Lung (tissue), 16 donors: ENCODE results near the gene CHD1L. TPM values are rescaled to one million over a fixed set of nuclear protein-coding genes. Genes with fewer than 3 reads are reported as not detected.
"Not testable (repeated sequence)": the region's sequence is repeated elsewhere in the genome, so short reads cannot be mapped to it uniquely, and the experiment has no call there.

Source experiments
- ATAC-seq: fragments of 200-7000 bp; cut with Tn5 transposase; one replicate; pipeline ENCODE4 v1.9.1; 2020; ENCODE audit warnings: moderate number of reproducible peaks; ENCODE audit not compliant: insufficient read depth, low FRiP score
- DNase-seq, 3 donors: peaks; one replicate each; pipeline ENCODE4 v3.0.0-alpha.2; 2013 to 2017
- H3K27ac ChIP-seq, 2 donors: one replicate each; pipeline ENCODE4 v1.5.1; 2013; ENCODE audit warnings: mild to moderate bottlenecking in 2 of 2, moderate library complexity in 2 of 2, control low read depth in 1 of 2, inconsistent platforms in 1 of 2, low read depth in 1 of 2, low read length in 1 of 2
- H3K27me3 ChIP-seq, 3 donors: one replicate each; pipeline ENCODE4 v1.5.1; 2013; ENCODE audit warnings: low read length in 2 of 3; ENCODE audit not compliant: control insufficient read depth in 3 of 3, insufficient read depth in 3 of 3
- H3K36me3 ChIP-seq, 4 donors: one replicate each; pipeline ENCODE4 v1.5.1; 2013; ENCODE audit warnings: low read length in 4 of 4, mild to moderate bottlenecking in 1 of 4, moderate library complexity in 1 of 4; ENCODE audit not compliant: control insufficient read depth in 4 of 4, insufficient read depth in 4 of 4
- H3K4me1 ChIP-seq, 5 donors: one replicate each; pipeline ENCODE4 v1.5.1; 2013; ENCODE audit warnings: low read length in 5 of 5, mild to moderate bottlenecking in 2 of 5, moderate library complexity in 1 of 5; ENCODE audit not compliant: control insufficient read depth in 5 of 5, insufficient read depth in 5 of 5
- H3K4me3 ChIP-seq: one replicate; pipeline ENCODE4 v1.5.1; 2013; ENCODE audit warnings: mild to moderate bottlenecking, control low read depth, moderate library complexity
- H3K9ac ChIP-seq, 2 donors: one replicate each; pipeline ENCODE4 v1.5.1; 2013; ENCODE audit warnings: low read length in 2 of 2, control low read depth in 1 of 2; ENCODE audit not compliant: insufficient read depth in 1 of 2
- H3K9me3 ChIP-seq, 4 donors: one replicate each; pipeline ENCODE4 v1.5.1; 2013; ENCODE audit warnings: low read length in 3 of 4, mild to moderate bottlenecking in 1 of 4, moderate library complexity in 1 of 4; ENCODE audit not compliant: control insufficient read depth in 4 of 4, insufficient read depth in 3 of 4
- CTCF ChIP-seq: IDR thresholded peaks from 2 replicates; pipeline ENCODE4 v1.5.1; 2012; ENCODE audit warnings: mild to moderate bottlenecking; ENCODE audit errors: control extremely low read depth, extremely low read depth
- WGBS, 2 donors: extraction: QIAGEN DNeasy Blood & Tissue Kit; methylation state at CpG; one replicate each; pipeline ENCODE4 v1.1.7; 2013; 5-methylcytosine and 5-hydroxymethylcytosine counted together
- long read RNA-seq, 5 donors: transcript quantifications; one replicate each; lab custom pipeline, GENCODE V29; 2026
- polyA plus RNA-seq, 2 donors: library from polyadenylated mRNA; stranded (reverse); fragments of 200-250 nt; gene quantifications; one replicate each; pipeline ENCODE4 v1.2.1, GENCODE V29; 2013
- total RNA-seq, 2 donors: library from RNA; depleted of rRNA in 1 of 2; stranded (reverse); fragments of >200 nt in 1 of 2; gene quantifications; one replicate each; pipeline ENCODE4 v1.2.1, GENCODE V29; 2014 to 2021
- donor health status: control.
- donor health status: control.
- donor health status: Bipolar disorder and iron deficiency.
- donor health status: healthy.
- donor health status: DM: yes; HTN: yes; CAD: no.

CHD1L gene
- total RNA-seq (10 to 100 TPM; 28.1 to 38.9 TPM), polyA plus RNA-seq (10 to 100 TPM; 15.3 to 16.7 TPM)
- long read RNA-seq, donor 1, transcript CHD1L-202 (23 exons, 2,967 nt), result major isoform, 7 of 21 reads
- long read RNA-seq, donor 1, partial matches to known transcripts, result 10 of 21 reads
- long read RNA-seq, donor 1, other reads (novel, unspliced or antisense), result 0 of 21 reads
- long read RNA-seq, donor 2, partial matches to known transcripts, result 0 of 3 reads
- long read RNA-seq, donor 2, other reads (novel, unspliced or antisense), result 0 of 3 reads
- long read RNA-seq, donor 3, partial matches to known transcripts, result 5 of 7 reads
- long read RNA-seq, donor 3, other reads (novel, unspliced or antisense), result 0 of 7 reads
- long read RNA-seq, donor 4, partial matches to known transcripts, result 7 of 8 reads
- long read RNA-seq, donor 4, other reads (novel, unspliced or antisense), result 0 of 8 reads
- long read RNA-seq, donor 5, transcript CHD1L-202 (23 exons, 2,967 nt), result major isoform, 5 of 25 reads
- long read RNA-seq, donor 5, partial matches to known transcripts, result 17 of 25 reads
- long read RNA-seq, donor 5, other reads (novel, unspliced or antisense), result 0 of 25 reads

- H3K36me3 ChIP-seq, result no peaks in the 10 kb centered on the region
- ATAC-seq (peak; percentile 98), DNase-seq (peak; percentile 96 to 98 (median 96))
- H3K9ac ChIP-seq, result peak within 1 kb of the TSS; percentile 42 to 63
- H3K4me1 ChIP-seq, result peaks cover 3 to 14% (median 7%) of the 10 kb centered on the region in 5 donors
- 0% methylated on average over 73 to 82 of the region's 82 CpGs for WGBS, 2 donors
- H3K27me3 ChIP-seq, result no peaks in the 10 kb centered on the region
- peak within 1 kb of the TSS; percentile 87 to 90 for H3K27ac ChIP-seq
- H3K9me3 ChIP-seq, result no peaks in the 10 kb centered on the region
- peak; percentile 94 for TF ChIP-seq CTCF
- peak within 1 kb of the TSS; percentile 87 for H3K4me3 ChIP-seq
Measured at GRCh38 chr1:147242449-147243227, at the start of gene CHD1L. Gene CHD1L (plus strand): TSS chr1:147242684. CDS start chr1:147242704, 20 bp downstream.

GRCh38 chr1:147197324-147197723 is 45.2 kb upstream of the CHD1L start:
- not testable (repeated sequence) for DNase-seq, H3K36me3 ChIP-seq, H3K27me3 ChIP-seq, ATAC-seq, H3K4me1 ChIP-seq, H3K27ac ChIP-seq, H3K9ac ChIP-seq, H3K9me3 ChIP-seq, H3K4me3 ChIP-seq
- WGBS, 2 donors, result 59 to 62% methylated on average over 3 of the region's 3 CpGs

GRCh38 chr1:147201276-147201675 is 41.2 kb upstream of the CHD1L start:
- DNase-seq (no peak), ATAC-seq (no peak)
- peaks cover 0 to 4% (median 0%) of the 10 kb centered on the region in 4 donors for H3K36me3 ChIP-seq
- H3K27ac ChIP-seq, result no peak overlapping the region
- peaks cover 0 to 6% (median 0%) of the 10 kb centered on the region in 5 donors for H3K4me1 ChIP-seq
- H3K4me3 ChIP-seq, result no peak overlapping the region
- H3K9ac ChIP-seq, result no peak overlapping the region
- H3K27me3 ChIP-seq, result no peaks in the 10 kb centered on the region
- 77 to 85% methylated on average over 4 of the region's 4 CpGs for WGBS, 2 donors
- no peaks in the 10 kb centered on the region for H3K9me3 ChIP-seq
- TF ChIP-seq CTCF, result no peak

GRCh38 chr1:147201786-147202185 is 40.7 kb upstream of the CHD1L start:
- peak in 1 of 3 donors; percentile 28 for DNase-seq
- H3K9ac ChIP-seq, result no peak overlapping the region
- no peak for ATAC-seq
- TF ChIP-seq CTCF, result no peak
- peaks cover 0 to 4% (median 0%) of the 10 kb centered on the region in 4 donors for H3K36me3 ChIP-seq
- no peaks in the 10 kb centered on the region for H3K9me3 ChIP-seq
- no peak overlapping the region for H3K4me3 ChIP-seq
- H3K4me1 ChIP-seq, result peaks cover 0 to 6% (median 0%) of the 10 kb centered on the region in 5 donors
- no peaks in the 10 kb centered on the region for H3K27me3 ChIP-seq
- WGBS, 2 donors, result 91 to 97% methylated on average over 1 of the region's 1 CpG
- no peak overlapping the region for H3K27ac ChIP-seq
